ENCODE results near the gene GINS2.

The GINS2 gene

GRCh38 chr16:85687651-85688471 lies 893 bp downstream of the GINS2 start:
- no peak for DNase-seq

GRCh38 chr16:85686912-85687591 lies 1.7 kb downstream of the GINS2 start:
- no peak for DNase-seq

- no peak for DNase-seq
Measured at GRCh38 chr16:85685251-85685650, 3.5 kb downstream of the GINS2 start.

GRCh38 chr16:85683363-85683762 lies 5.4 kb downstream of the GINS2 start:
- DNase-seq, result no peak

GRCh38 chr16:85682516-85682915 lies 6.2 kb downstream of the GINS2 start:
- DNase-seq, result no peak

- DNase-seq, result no peak
Measured at GRCh38 chr16:85681255-85681654, 7.5 kb downstream of the GINS2 start.

- DNase-seq, result no peak
Measured at GRCh38 chr16:85680352-85680944, 8.3 kb downstream of the GINS2 start.

GRCh38 chr16:85679870-85680269 lies 8.9 kb downstream of the GINS2 start:
- no peak for DNase-seq

GRCh38 chr16:85678821-85679220 lies 9.9 kb downstream of the GINS2 start:
- DNase-seq, result no peak

GRCh38 chr16:85678016-85678415 lies 10.7 kb downstream of the GINS2 start:
- DNase-seq, result no peak

GRCh38 chr16:85677383-85677967 lies 11.3 kb downstream of the GINS2 start:
- no peak for DNase-seq

GRCh38 chr16:85676466-85676865 lies 12.3 kb downstream of the GINS2 start:
- no peak for DNase-seq

- DNase-seq, result no peak
Measured at GRCh38 chr16:85675251-85675874, 13.4 kb downstream of the GINS2 start.

GRCh38 chr16:85674828-85675227 lies 13.9 kb downstream of the GINS2 start:
- no peak for DNase-seq

- DNase-seq, result no peak
Measured at GRCh38 chr16:85674418-85674755, 14.4 kb downstream of the GINS2 start.

- DNase-seq, result no peak
Measured at GRCh38 chr16:85673529-85674417, 15.0 kb downstream of the GINS2 start.

GRCh38 chr16:85670840-85671239 lies 17.9 kb downstream of the GINS2 start:
- no peak for DNase-seq

GRCh38 chr16:85668676-85669424 lies 19.9 kb downstream of the GINS2 start:
- DNase-seq, result no peak

- DNase-seq, result no peak
Measured at GRCh38 chr16:85667841-85668413, 20.8 kb downstream of the GINS2 start.

GRCh38 chr16:85667261-85667660 lies 21.5 kb downstream of the GINS2 start:
- DNase-seq, result no peak

GRCh38 chr16:85665929-85666328 lies 22.8 kb downstream of the GINS2 start:
- DNase-seq, result no peak
